GM06990 (cell line): ENCODE results near the gene ARV1.

Source experiments
- DNase-seq: peaks from one replicate; pipeline ENCODE4 v3.0.0-alpha.2; 2011; ENCODE audit not compliant: insufficient read length; ENCODE audit errors: extremely low read depth
- H3K27me3 ChIP-seq: replicated peaks from 2 replicates; pipeline ENCODE4 v1.6.0; 2011; ENCODE audit warnings: low read length; ENCODE audit not compliant: control insufficient read depth, insufficient read depth
- H3K36me3 ChIP-seq: 2 replicates; pipeline ENCODE4 v1.5.1; 2011; ENCODE audit warnings: low read length; ENCODE audit not compliant: control insufficient read depth, insufficient read depth
- H3K4me3 ChIP-seq: replicated peaks from 2 replicates; pipeline ENCODE4 v1.5.1; 2011; ENCODE audit warnings: low read depth, mild to moderate bottlenecking, control low read depth, low read length
- TF ChIP-seq, protein P1 (sequence below): IDR thresholded peaks from 2 replicates; pipeline ENCODE4 v1.5.1; 2011; ENCODE audit warnings: low read length, control low read depth, mild to moderate bottlenecking, inconsistent platforms; ENCODE audit not compliant: insufficient read depth, poor library complexity, severe bottlenecking

Gene ARV1

DNA sequence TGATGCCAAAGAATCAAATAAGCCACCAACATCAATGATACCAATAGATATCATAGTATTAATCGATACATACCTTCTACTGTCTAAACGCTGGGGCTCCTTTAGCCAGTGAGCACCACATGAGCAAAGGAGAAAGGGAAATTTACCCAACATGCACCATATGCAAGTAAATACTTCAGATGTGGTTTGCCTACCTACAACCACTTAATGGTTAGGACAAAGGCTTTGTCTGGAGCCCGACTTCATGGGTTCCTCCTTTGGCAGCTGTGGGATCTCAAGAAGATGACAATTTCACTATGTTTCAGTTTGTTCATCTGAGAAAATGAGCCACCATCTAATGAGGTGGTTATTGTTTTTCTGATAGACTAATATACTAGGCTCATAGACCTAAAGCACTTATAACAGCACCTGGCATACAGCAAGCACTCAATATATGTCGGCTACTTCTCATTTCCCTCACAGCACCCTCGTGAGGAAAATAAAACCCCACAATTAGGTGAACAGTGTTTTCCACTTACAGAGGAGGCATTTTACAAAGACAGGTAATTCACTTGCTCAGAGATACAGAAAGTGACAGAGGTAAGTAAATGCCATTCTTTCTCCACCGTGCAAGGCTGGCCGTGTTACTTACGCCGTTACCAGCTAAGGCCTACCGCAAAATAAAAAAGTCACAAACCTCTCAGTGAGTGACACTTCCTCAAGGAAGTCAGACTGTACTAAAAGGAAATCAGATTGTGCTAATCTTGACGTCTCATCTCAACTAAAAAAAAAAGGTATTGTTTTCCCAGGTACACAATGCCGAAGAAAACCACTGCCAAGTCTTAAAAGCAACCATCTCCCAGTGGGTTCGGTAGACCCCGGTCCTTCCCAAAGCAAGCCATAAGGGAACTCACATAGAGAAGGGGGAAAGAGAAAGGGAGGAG, 1.8 kb upstream of the ARV1 start:
- H3K36me3 ChIP-seq: peaks cover 2% of the 10 kb centered on the region; the same call in 1 of the 2 replicates
- peak overlapping the region; percentile 85 for H3K4me3 ChIP-seq
- no peaks in the 10 kb centered on the region for H3K27me3 ChIP-seq
- no peak for DNase-seq
- TF ChIP-seq, protein P1, sequence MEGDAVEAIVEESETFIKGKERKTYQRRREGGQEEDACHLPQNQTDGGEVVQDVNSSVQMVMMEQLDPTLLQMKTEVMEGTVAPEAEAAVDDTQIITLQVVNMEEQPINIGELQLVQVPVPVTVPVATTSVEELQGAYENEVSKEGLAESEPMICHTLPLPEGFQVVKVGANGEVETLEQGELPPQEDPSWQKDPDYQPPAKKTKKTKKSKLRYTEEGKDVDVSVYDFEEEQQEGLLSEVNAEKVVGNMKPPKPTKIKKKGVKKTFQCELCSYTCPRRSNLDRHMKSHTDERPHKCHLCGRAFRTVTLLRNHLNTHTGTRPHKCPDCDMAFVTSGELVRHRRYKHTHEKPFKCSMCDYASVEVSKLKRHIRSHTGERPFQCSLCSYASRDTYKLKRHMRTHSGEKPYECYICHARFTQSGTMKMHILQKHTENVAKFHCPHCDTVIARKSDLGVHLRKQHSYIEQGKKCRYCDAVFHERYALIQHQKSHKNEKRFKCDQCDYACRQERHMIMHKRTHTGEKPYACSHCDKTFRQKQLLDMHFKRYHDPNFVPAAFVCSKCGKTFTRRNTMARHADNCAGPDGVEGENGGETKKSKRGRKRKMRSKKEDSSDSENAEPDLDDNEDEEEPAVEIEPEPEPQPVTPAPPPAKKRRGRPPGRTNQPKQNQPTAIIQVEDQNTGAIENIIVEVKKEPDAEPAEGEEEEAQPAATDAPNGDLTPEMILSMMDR: no peak

DNA sequence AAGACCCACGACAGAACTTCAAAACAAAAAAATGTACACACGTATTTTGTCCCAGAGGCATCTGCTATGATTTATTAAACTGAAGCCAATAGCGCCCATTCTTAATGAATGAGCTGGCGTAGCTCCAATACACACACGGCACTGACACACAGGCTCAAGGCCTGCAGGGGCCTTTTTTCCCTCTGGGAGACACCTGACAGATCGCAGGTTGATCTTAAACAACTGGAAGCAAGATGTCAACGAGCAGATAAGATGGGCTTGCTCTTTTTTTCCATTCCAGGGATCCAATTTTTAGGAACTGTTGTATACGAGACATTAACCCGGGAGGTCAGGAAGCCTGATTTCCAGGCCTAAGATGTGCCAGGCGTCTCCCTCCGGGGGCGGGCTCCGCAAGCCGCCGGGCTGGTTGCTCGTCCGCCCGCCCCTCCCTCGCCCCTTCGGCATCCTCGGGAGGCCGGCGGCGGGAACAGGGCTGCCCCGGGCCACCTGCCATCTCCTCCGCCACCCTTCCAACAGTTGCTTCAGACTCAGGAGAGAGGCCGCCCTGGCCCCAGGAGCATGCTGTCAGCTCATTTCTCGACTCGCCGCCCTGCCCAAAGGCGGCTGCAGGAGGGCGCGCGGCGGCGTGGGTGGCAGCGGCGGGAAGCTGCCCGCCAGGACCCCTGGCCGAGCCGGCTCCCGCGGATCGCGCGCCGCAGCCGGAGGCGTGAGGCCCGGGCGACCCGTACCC, 968 bp upstream of the ARV1 start:
- peak; percentile 52 for DNase-seq
- Histone ChIP-seq H3K4me3 (peak overlapping the region; percentile 85), H3K27me3 (no peaks in the 10 kb centered on the region), H3K36me3 (peaks cover 2% of the 10 kb centered on the region; the same call in 1 of the 2 replicates)
- TF ChIP-seq, protein P1: no peak

DNA sequence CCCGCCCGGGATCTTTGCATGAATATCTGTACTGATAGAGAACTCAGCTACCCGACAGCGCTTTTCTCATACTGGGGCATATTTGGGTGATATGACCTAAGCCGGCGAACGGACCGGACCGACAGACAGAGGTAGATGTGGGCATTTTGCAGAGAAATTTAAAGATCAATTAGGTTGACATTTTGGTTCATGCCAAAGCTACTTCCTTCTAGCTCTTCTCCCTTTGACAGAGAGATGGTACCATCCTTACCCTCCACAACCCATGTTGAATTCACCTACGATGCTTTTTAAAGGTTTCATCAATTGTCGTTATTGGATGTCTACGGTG, 459 bp downstream of the ARV1 start:
- H3K4me3 ChIP-seq: peak overlapping the region; percentile 90
- H3K36me3 ChIP-seq: peaks cover 2% of the 10 kb centered on the region
- no peaks in the 10 kb centered on the region for H3K27me3 ChIP-seq
- DNase-seq: no peak
- TF ChIP-seq, protein P1: no peak

DNA sequence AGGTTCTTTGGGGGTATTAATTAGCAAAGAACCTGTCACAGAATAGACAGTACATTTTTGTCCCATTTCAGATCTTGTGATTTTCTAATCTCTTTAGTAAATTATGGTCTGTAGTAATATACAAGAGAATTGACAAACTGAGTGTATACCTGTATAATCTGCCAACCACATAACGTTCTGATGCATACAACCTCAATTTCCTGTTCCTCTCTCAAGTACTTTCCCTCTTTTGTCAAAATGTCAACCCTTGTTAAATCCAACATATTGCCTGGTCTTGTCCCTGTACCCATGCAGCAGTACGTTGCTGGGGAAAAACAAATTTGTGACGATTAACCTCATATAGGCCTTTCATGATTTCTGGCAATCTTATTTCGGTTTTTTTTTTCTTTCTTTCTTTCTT, 1.1 kb downstream of the ARV1 start:
- Histone ChIP-seq H3K36me3 (peaks cover 2% of the 10 kb centered on the region), H3K27me3 (no peaks in the 10 kb centered on the region), H3K4me3 (peak overlapping the region; percentile 90)
- DNase-seq: peak; percentile 13
- TF ChIP-seq, protein P1: no peak

DNA sequence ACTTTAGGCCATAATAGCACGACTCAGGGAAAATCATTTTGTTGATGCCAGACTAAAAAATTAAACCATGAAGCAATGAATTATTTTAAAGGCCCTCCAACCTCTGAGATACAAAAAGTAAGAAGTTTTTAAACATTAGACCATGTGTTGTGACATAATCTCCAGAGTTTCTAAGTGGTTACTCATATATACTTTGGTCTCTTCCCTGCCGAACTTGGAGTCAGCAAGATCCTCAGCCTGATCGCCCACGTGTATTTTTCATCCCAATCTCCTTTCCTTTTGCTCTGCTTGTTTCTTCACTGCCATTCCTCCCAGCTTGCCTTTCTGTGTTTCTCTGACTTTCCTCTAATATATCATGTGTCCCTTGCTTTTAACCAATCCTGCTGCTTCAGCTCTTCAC, 3.8 kb downstream of the ARV1 start:
- TF ChIP-seq, protein P1: no peak
- no peaks in the 10 kb centered on the region for H3K27me3 ChIP-seq
- no peaks in the 10 kb centered on the region; the same call in none of the 2 replicates for H3K36me3 ChIP-seq
- no peak overlapping the region for H3K4me3 ChIP-seq
- DNase-seq: no peak
